Panc1 (cell line): ENCODE data around the gene SLFN11. TPM values are rescaled to one million over a fixed set of nuclear protein-coding genes. Genes with fewer than 3 reads are reported as not detected.
"Not testable (repeated sequence)": the region's sequence is repeated elsewhere in the genome, so short reads cannot be mapped to it uniquely, and the experiment has no call there.

Experiments used
- ATAC-seq: fragments of 200-7000 bp; cut with Tn5 transposase; 2 replicates; pipeline ENCODE4 v1.9.1; 2020; ENCODE audit warnings: mild to moderate bottlenecking, moderate library complexity
- BruUV-seq: library from RNA; stranded (reverse); fragments of 400-500 nt; replicated peaks from 2 replicates; lab custom pipeline; 2021; lab: Mats Ljungman, UMichigan
- CTCF ChIA-PET: fragments of 300-600 bp; sonication (Branson Sonifier 250); formaldehyde crosslinking; loops from one replicate; lab custom pipeline; 2022; ENCODE audit warnings: antibody characterized with exemption; lab: Charles Lee
- POLR2A ChIA-PET: fragments of 300-600 bp; sonication (Branson Sonifier 250); formaldehyde crosslinking; loops from one replicate; lab custom pipeline; 2022; ENCODE audit warnings: antibody characterized with exemption; lab: Charles Lee
- DNase-seq: peaks from one replicate; pipeline ENCODE4 v3.0.0-alpha.2; 2010; ENCODE audit warnings: low read depth, low spot score
- H3K27ac ChIP-seq: 2 replicates; pipeline ENCODE4 v1.5.1; 2011; ENCODE audit warnings: mild to moderate bottlenecking, low read length, inconsistent platforms
- H3K27me3 ChIP-seq: fragments of 200-500 bp; sonication (Bioruptor generic); 2 replicates; pipeline ENCODE4 v1.6.0; 2014; ENCODE audit warnings: low read length, inconsistent platforms; ENCODE audit not compliant: control insufficient read depth, insufficient read depth
- H3K36me3 ChIP-seq: fragments of 200-500 bp; sonication (Bioruptor generic); 2 replicates; pipeline ENCODE4 v1.5.1; 2014; ENCODE audit warnings: inconsistent platforms, mild to moderate bottlenecking, low read length, moderate library complexity; ENCODE audit not compliant: control insufficient read depth, insufficient read depth
- H3K4me1 ChIP-seq: 2 replicates; pipeline ENCODE4 v1.5.1; 2011; ENCODE audit warnings: inconsistent platforms, mild to moderate bottlenecking, low read length, moderate library complexity; ENCODE audit not compliant: control insufficient read depth, insufficient read depth
- H3K4me3 ChIP-seq, 2 experiments: 2 replicates each; pipeline ENCODE4 v1.5.1; 2011 to 2012; ENCODE audit warnings: low read depth in 2 of 2, low read length in 2 of 2, mild to moderate bottlenecking in 2 of 2, inconsistent platforms in 1 of 2, moderate library complexity in 1 of 2
- H3K9me3 ChIP-seq: fragments of 200-500 bp; sonication (Bioruptor generic); 2 replicates; pipeline ENCODE4 v1.5.1; 2014; ENCODE audit warnings: low read depth, mild to moderate bottlenecking, inconsistent platforms, low read length, moderate library complexity; ENCODE audit not compliant: control insufficient read depth, insufficient read depth
- CTCF ChIP-seq: fragments of 450-650 bp; IDR thresholded peaks from 2 replicates; pipeline ENCODE4 v1.5.1; 2017; ENCODE audit warnings: mild to moderate bottlenecking
- POLR2AphosphoS5 ChIP-seq: IDR thresholded peaks from 2 replicates; pipeline ENCODE4 v1.6.1; 2012; ENCODE audit warnings: mild to moderate bottlenecking, low read depth, low read length, moderate library complexity
- REST ChIP-seq, 2 experiments: IDR thresholded peaks; 2 replicates each; pipeline ENCODE4 v1.6.1; 2011 to 2012; ENCODE audit warnings: low read depth in 2 of 2, control low read depth in 1 of 2, low read length in 1 of 2, mild to moderate bottlenecking in 1 of 2, moderate library complexity in 1 of 2; ENCODE audit not compliant: insufficient read depth in 1 of 2
- SIN3A ChIP-seq: IDR thresholded peaks from 2 replicates; pipeline ENCODE4 v1.6.1; 2012; ENCODE audit warnings: low read depth, mild to moderate bottlenecking, low read length, moderate library complexity, borderline replicate concordance; ENCODE audit not compliant: insufficient read depth
- TCF7L2 ChIP-seq: IDR thresholded peaks from 2 replicates; pipeline ENCODE4 v1.6.1; 2011; ENCODE audit warnings: mild to moderate bottlenecking, low read depth, low read length, inconsistent platforms
- in situ Hi-C: cut with HindIII; loops from 2 replicates; pipeline ENCODE4 v1.10.0; 2016; ENCODE audit warnings: low sequenced_read_pairs, low pct_unique_long_range_greater_than_20kb
- intact Hi-C: fragments of 100-400 bp; cut with micrococcal nuclease; formaldehyde crosslinking; loops from one replicate; pipeline ENCODE4 v1.10.0; 2022; ENCODE audit not compliant: unreplicated experiment
- total RNA-seq: library from RNA; stranded (reverse); gene quantifications from one replicate; pipeline ENCODE4 v1.2.1, GENCODE V29; 2021; ENCODE audit not compliant: unreplicated experiment

SLFN11 gene
- total RNA-seq, 1 experiment from 2014 or later = 45.0 TPM

- intact Hi-C loops (no loop called here), in situ Hi-C loops (no loop called here)
- no peaks in the 10 kb centered on the region for H3K36me3 ChIP-seq
- no peak for TF ChIP-seq SIN3A
- no peak for TF ChIP-seq CTCF
- TF ChIP-seq TCF7L2 = no peak
- no peak for TF ChIP-seq POLR2AphosphoS5
- no peak for TF ChIP-seq REST (IDR thresholded peaks at IDR 0.05; ENCODE audit: insufficient read depth in 1 of 2, low read depth in 2 of 2, low read length in 1 of 2)
- ChIA-PET CTCF (no interaction called here), POLR2A (no interaction called here)
- no TSS peak for BruUV-seq
- no peak overlapping the region for H3K27ac ChIP-seq
- no peaks in the 10 kb centered on the region for H3K4me1 ChIP-seq
- H3K9me3 ChIP-seq = no peaks in the 10 kb centered on the region
- DNase-seq (no peak), ATAC-seq (no peak)
- H3K4me3 ChIP-seq = no peak overlapping the region
- peaks cover 2% of the 10 kb centered on the region; the same call in 1 of the 2 replicates for H3K27me3 ChIP-seq
Observed at GRCh38 chr17:35338230-35338629, 35.2 kb downstream of the SLFN11 start.

GRCh38 chr17:35337364-35337763, 36.1 kb downstream of the SLFN11 start:
- CTCF ChIA-PET = no interaction called here
- no peak overlapping the region for H3K27ac ChIP-seq
- BruUV-seq = no TSS peak
- peaks cover 2% of the 10 kb centered on the region; the same call in 1 of the 2 replicates for H3K27me3 ChIP-seq
- H3K36me3 ChIP-seq = no peaks in the 10 kb centered on the region
- no peak for DNase-seq
- no peaks in the 10 kb centered on the region for H3K9me3 ChIP-seq
- TF ChIP-seq POLR2AphosphoS5 (no peak), REST (IDR thresholded peaks at IDR 0.05; ENCODE audit: insufficient read depth in 1 of 2, low read depth in 2 of 2, low read length in 1 of 2) (no peak), SIN3A (no peak), TCF7L2 (no peak), CTCF (no peak)
- POLR2A ChIA-PET = no interaction called here
- no peak overlapping the region for H3K4me3 ChIP-seq
- no peak for ATAC-seq
- intact Hi-C loops (no loop called here), in situ Hi-C loops (no loop called here)
- H3K4me1 ChIP-seq = no peaks in the 10 kb centered on the region

- H3K27me3 ChIP-seq, H3K4me1 ChIP-seq, BruUV-seq, H3K36me3 ChIP-seq, in situ Hi-C loops, CTCF ChIA-PET, H3K27ac ChIP-seq, ATAC-seq, intact Hi-C loops, DNase-seq, H3K9me3 ChIP-seq, H3K4me3 ChIP-seq: not testable (repeated sequence)
- POLR2A ChIA-PET = interaction anchor here (0.5 kb wide), 1 partner anchor 178 kb away, joined by 4 read pairs; no protein-coding TSS in a partner anchor
Observed at GRCh38 chr17:35333578-35333977, 39.8 kb downstream of the SLFN11 start.
